SK-N-SH (cell line): ENCODE measurements around the gene CNTNAP2.

ENCODE experiments used
- JUND ChIP-seq: IDR thresholded peaks from 2 replicates; pipeline ENCODE4 v1.4.0; 2012
- NFIC ChIP-seq: IDR thresholded peaks from 2 replicates; pipeline ENCODE4 v1.4.0; 2012; ENCODE audit warnings: borderline replicate concordance
- POLR2AphosphoS5 ChIP-seq: IDR thresholded peaks from 2 replicates; pipeline ENCODE4 v1.6.1; 2012; ENCODE audit warnings: low read depth, low read length
- TF ChIP-seq, protein P1 (sequence below): fragments of 200-600 bp; sonication (generic); IDR thresholded peaks from 2 replicates; pipeline ENCODE4 v1.6.1; 2017; ENCODE audit warnings: antibody characterized with exemption, mild to moderate bottlenecking, moderate library complexity
- TF ChIP-seq, protein P2 (sequence below): fragments of 150-350 bp; IDR thresholded peaks from 2 replicates; pipeline ENCODE4 v1.6.1; 2017; ENCODE audit warnings: antibody characterized with exemption, low read length, low read depth, borderline replicate concordance

DNA sequence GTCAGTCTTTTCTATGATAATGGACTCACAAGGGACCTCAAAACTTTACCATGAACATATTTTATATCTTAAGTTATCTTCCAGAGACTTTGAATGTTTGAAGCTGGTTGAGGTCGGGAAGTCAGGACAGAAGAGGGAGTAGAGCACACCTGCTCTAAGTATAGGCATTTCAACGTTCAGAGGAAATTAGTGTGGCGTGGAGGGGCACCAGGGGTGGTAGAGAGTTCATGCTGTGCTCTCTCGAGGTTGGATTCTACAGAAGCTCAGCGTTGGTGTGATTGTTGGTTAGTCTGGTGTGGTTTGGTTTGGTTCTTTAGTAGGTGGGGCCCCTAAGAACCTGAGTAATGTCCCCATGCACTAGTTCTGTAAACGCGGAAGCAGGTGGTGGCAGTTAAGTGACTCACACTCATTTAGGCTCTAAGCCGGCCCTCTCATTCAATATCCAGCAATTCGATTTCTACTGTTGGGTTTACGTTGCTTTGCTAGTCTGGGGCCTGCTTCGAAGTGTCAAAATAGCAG is 19.8 kb downstream of the CNTNAP2 start:
- TF ChIP-seq, protein P1, sequence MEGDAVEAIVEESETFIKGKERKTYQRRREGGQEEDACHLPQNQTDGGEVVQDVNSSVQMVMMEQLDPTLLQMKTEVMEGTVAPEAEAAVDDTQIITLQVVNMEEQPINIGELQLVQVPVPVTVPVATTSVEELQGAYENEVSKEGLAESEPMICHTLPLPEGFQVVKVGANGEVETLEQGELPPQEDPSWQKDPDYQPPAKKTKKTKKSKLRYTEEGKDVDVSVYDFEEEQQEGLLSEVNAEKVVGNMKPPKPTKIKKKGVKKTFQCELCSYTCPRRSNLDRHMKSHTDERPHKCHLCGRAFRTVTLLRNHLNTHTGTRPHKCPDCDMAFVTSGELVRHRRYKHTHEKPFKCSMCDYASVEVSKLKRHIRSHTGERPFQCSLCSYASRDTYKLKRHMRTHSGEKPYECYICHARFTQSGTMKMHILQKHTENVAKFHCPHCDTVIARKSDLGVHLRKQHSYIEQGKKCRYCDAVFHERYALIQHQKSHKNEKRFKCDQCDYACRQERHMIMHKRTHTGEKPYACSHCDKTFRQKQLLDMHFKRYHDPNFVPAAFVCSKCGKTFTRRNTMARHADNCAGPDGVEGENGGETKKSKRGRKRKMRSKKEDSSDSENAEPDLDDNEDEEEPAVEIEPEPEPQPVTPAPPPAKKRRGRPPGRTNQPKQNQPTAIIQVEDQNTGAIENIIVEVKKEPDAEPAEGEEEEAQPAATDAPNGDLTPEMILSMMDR, result no peak
- TF ChIP-seq NFIC (no peak), POLR2AphosphoS5 (no peak), JUND (no peak)
- TF ChIP-seq, protein P2, sequence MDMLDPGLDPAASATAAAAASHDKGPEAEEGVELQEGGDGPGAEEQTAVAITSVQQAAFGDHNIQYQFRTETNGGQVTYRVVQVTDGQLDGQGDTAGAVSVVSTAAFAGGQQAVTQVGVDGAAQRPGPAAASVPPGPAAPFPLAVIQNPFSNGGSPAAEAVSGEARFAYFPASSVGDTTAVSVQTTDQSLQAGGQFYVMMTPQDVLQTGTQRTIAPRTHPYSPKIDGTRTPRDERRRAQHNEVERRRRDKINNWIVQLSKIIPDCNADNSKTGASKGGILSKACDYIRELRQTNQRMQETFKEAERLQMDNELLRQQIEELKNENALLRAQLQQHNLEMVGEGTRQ, result no peak
